Skeletal muscle tissue (tissue), 4 donors: Measurements from ENCODE around the gene RAB25. TPM values are rescaled to one million over a fixed set of nuclear protein-coding genes. Genes with fewer than 3 reads are reported as not detected.
"Not testable (repeated sequence)": the region's sequence is repeated elsewhere in the genome, so short reads cannot be mapped to it uniquely, and the experiment has no call there.

Experiments
- H3K27ac ChIP-seq: one replicate; pipeline ENCODE4 v1.7.0; 2013; ENCODE audit warnings: mild to moderate bottlenecking, low read depth, low read length, inconsistent platforms
- H3K27me3 ChIP-seq, 3 donors: one replicate each; pipeline ENCODE4 v1.7.0; 2013; ENCODE audit warnings: low read length in 3 of 3; ENCODE audit not compliant: control insufficient read depth in 3 of 3, insufficient read depth in 3 of 3
- H3K36me3 ChIP-seq, 3 donors: one replicate each; pipeline ENCODE4 v1.7.0; 2013; ENCODE audit warnings: low read length in 3 of 3; ENCODE audit not compliant: control insufficient read depth in 3 of 3, insufficient read depth in 3 of 3
- H3K4me1 ChIP-seq, 3 donors: one replicate each; pipeline ENCODE4 v1.7.0; 2013; ENCODE audit warnings: low read length in 3 of 3, mild to moderate bottlenecking in 3 of 3; ENCODE audit not compliant: control insufficient read depth in 3 of 3, insufficient read depth in 3 of 3
- H3K4me3 ChIP-seq, 3 donors: one replicate each; pipeline ENCODE4 v1.7.0; 2013; ENCODE audit warnings: low read length in 3 of 3
- H3K9ac ChIP-seq, 3 donors: one replicate each; pipeline ENCODE4 v1.7.0; 2013; ENCODE audit warnings: low read length in 3 of 3, mild to moderate bottlenecking in 3 of 3, moderate library complexity in 2 of 3, low read depth in 1 of 3
- H3K9me3 ChIP-seq, 3 donors: one replicate each; pipeline ENCODE4 v1.7.0; 2013; ENCODE audit warnings: low read length in 3 of 3; ENCODE audit not compliant: control insufficient read depth in 3 of 3
- total RNA-seq: library from RNA; depleted of rRNA; stranded (reverse); fragments of >200 nt; gene quantifications from one replicate; pipeline ENCODE4 v1.2.3, GENCODE V29; 2014
- donor health status: Osteomylitis.

Gene RAB25
- total RNA-seq, 1 donor from 2014 or later = not detected

GRCh38 chr1:156067262-156067661 lies 6.3 kb downstream of the RAB25 start:
- Histone ChIP-seq H3K4me3 (no peak overlapping the region), H3K9ac (no peak overlapping the region), H3K36me3 (no peaks in the 10 kb centered on the region), H3K9me3 (no peaks in the 10 kb centered on the region), H3K4me1 (peaks cover 0 to 8% (median 7%) of the 10 kb centered on the region in 3 donors), H3K27me3 (no peaks in the 10 kb centered on the region), H3K27ac (no peak overlapping the region)

DNA sequence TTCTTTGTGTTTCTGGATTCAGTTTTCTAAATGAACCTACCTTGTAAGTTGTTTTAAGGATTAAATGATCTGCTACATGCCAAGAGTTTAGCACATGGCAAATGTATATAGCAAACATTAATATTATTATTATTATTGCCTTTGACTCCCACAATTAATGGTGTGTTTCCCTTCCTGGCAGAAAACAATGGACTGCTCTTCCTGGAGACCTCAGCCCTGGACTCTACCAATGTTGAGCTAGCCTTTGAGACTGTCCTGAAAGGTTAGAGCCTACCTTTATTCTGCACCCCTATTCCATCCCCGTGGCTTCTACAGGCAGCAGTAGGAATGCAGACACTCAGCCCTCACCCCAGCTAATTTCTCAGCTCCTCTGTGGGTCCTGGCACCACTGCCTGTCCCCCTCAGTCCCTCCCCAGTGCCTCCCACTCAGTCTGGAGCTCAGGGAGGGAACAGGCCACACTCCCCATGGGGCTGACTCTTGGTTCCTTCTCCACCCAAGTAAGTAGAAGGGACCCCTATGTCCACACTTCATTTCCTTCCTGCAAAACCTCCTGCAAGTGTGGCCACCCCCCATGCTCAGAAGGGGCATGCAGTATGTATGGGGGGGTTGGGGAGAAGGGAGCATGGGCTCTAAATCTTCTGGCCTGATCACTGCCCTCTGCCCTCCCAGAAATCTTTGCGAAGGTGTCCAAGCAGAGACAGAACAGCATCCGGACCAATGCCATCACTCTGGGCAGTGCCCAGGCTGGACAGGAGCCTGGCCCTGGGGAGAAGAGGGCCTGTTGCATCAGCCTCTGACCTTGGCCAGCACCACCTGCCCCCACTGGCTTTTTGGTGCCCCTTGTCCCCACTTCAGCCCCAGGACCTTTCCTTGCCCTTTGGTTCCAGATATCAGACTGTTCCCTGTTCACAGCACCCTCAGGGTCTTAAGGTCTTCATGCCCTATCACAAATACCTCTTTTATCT lies 8.8 kb downstream of the RAB25 start:
- H3K27ac ChIP-seq = no peak overlapping the region
- no peaks in the 10 kb centered on the region for H3K36me3 ChIP-seq
- no peaks in the 10 kb centered on the region for H3K27me3 ChIP-seq
- H3K9me3 ChIP-seq = no peaks in the 10 kb centered on the region
- H3K9ac ChIP-seq = no peak overlapping the region
- no peak overlapping the region for H3K4me3 ChIP-seq
- peaks cover 0 to 8% (median 7%) of the 10 kb centered on the region in 3 donors for H3K4me1 ChIP-seq

DNA sequence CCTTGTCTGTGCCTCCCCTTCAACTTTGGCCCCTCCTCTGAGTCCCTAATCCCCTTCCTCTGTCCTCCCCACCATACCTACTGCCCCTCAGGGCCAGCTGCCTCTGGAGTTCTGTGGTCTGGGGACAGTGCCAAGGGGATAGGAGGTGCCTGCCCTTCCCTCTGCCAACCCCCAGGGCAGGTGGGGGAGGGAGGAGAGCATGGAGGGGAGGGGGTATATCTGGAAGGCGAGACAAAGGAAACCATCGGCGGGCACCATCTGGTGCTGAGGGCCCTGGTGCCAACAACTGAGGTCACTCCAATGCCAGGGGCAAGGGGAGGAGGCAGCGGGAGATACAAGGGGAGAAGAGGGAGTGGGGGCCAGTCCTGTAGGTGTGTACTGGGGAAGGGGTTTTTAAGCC lies 9.6 kb downstream of the RAB25 start:
- Histone ChIP-seq H3K4me3 (no peak overlapping the region), H3K27me3 (no peaks in the 10 kb centered on the region), H3K4me1 (peaks cover 7 to 8% (median 7%) of the 10 kb centered on the region in 3 donors), H3K9me3 (no peaks in the 10 kb centered on the region), H3K36me3 (no peaks in the 10 kb centered on the region), H3K9ac (no peak overlapping the region), H3K27ac (no peak overlapping the region)

DNA sequence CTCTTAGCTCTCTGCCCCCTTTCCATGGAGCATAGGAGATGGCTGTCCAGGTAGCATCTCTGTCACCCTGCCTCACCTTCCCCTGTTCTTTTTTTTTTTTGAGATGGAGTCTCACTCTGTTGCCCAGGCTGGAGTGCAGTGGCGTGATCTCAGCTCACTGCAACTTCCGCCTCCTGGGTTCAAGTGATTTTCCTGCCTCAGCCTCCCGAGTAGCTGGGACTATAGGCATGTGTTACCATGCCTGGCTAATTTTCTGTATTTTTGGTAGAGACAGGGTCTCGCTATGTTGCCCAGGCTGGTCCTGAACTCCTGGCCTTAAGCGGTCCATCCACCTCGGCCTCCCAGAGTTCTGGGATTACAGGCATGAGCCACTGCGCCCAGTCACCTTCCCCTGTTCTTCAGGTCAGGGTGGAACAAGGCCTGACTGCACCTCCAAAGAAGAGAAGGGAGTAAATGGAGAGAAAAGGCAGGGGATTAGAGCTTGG lies 10.4 kb downstream of the RAB25 start:
- H3K27ac ChIP-seq, H3K9ac ChIP-seq, H3K27me3 ChIP-seq, H3K4me3 ChIP-seq, H3K36me3 ChIP-seq, H3K9me3 ChIP-seq: not testable (repeated sequence)
- H3K4me1 ChIP-seq = peaks cover 7 to 13% (median 8%) of the 10 kb centered on the region in 3 donors

GRCh38 chr1:156072251-156072650 lies 11.3 kb downstream of the RAB25 start:
- H3K36me3 ChIP-seq = no peaks in the 10 kb centered on the region
- H3K27ac ChIP-seq = no peak overlapping the region
- H3K27me3 ChIP-seq = no peaks in the 10 kb centered on the region
- H3K4me3 ChIP-seq = no peak overlapping the region
- no peak overlapping the region for H3K9ac ChIP-seq
- peaks cover 7 to 16% (median 8%) of the 10 kb centered on the region in 3 donors for H3K4me1 ChIP-seq
- no peaks in the 10 kb centered on the region for H3K9me3 ChIP-seq

- Histone ChIP-seq H3K9me3 (no peaks in the 10 kb centered on the region), H3K4me3 (no peak overlapping the region), H3K27me3 (no peaks in the 10 kb centered on the region), H3K27ac (no peak overlapping the region), H3K9ac (no peak overlapping the region), H3K4me1 (peaks cover 7 to 16% (median 8%) of the 10 kb centered on the region in 3 donors), H3K36me3 (no peaks in the 10 kb centered on the region)
These were observed 12.2 kb downstream of the RAB25 start for GRCh38 chr1:156073110-156073687.

DNA sequence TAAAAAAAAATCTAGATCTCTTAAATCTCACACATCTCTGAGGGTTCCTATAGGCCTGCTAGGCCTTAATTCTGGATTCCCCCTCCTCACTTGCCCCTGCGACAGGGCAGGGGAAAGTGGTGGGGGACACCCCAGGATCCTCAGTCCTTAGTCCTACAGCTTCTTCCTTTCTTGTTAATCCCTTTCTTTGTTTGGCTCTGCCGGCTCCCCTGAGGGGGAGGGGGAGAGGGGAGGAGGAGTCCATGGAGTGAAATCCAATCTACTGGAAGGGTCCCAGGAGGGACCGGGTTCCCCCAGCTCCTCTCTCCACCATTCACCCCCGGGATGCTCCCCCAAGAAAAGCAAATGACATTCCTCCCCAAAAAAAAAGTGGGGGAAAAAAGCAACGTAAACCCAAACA lies 12.8 kb downstream of the RAB25 start:
- no peaks in the 10 kb centered on the region for H3K27me3 ChIP-seq
- H3K9ac ChIP-seq = no peak overlapping the region
- no peak overlapping the region for H3K27ac ChIP-seq
- H3K4me3 ChIP-seq = no peak overlapping the region
- H3K36me3 ChIP-seq = no peaks in the 10 kb centered on the region
- peaks cover 7 to 16% (median 8%) of the 10 kb centered on the region in 3 donors for H3K4me1 ChIP-seq
- H3K9me3 ChIP-seq = no peaks in the 10 kb centered on the region

- no peak overlapping the region for H3K4me3 ChIP-seq
- H3K9me3 ChIP-seq = no peaks in the 10 kb centered on the region
- no peaks in the 10 kb centered on the region for H3K27me3 ChIP-seq
- H3K9ac ChIP-seq = no peak overlapping the region
- no peak overlapping the region for H3K27ac ChIP-seq
- peaks cover 6 to 16% (median 7%) of the 10 kb centered on the region in 3 donors for H3K4me1 ChIP-seq
- H3K36me3 ChIP-seq = no peaks in the 10 kb centered on the region
These were observed 13.7 kb downstream of the RAB25 start for GRCh38 chr1:156074661-156075060.

DNA sequence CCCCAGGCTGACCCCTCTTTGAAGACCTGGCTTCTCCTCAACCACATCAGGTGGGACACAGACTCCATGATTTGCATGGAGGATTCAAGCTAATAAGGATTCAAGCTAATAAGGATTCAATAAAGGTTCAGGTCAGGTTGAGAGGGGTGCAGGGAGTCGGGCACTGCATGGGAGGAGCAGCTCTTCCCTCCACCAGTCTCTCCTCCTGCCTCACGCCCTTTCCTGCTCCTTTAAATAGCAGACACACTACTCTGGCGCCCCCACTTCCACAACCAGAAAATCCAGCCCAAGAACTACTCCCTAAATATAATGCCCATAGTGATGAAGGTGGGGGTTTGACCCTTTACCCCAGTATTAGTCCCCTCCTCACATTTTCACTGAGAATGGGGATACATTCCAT lies 14.2 kb downstream of the RAB25 start:
- no peak overlapping the region for H3K27ac ChIP-seq
- no peak overlapping the region for H3K9ac ChIP-seq
- H3K4me3 ChIP-seq = no peak overlapping the region
- H3K27me3 ChIP-seq = no peaks in the 10 kb centered on the region
- peaks cover under 1 to 16% (median 2%) of the 10 kb centered on the region in 3 donors for H3K4me1 ChIP-seq
- no peaks in the 10 kb centered on the region for H3K36me3 ChIP-seq
- no peaks in the 10 kb centered on the region for H3K9me3 ChIP-seq

- H3K36me3 ChIP-seq = no peaks in the 10 kb centered on the region
- H3K4me3 ChIP-seq = peak overlapping the region in 1 of 3 donors; percentile 64
- H3K9ac ChIP-seq = no peak overlapping the region
- no peak overlapping the region for H3K27ac ChIP-seq
- peaks cover 0 to 16% (median 0%) of the 10 kb centered on the region in 3 donors for H3K4me1 ChIP-seq
- H3K9me3 ChIP-seq = no peaks in the 10 kb centered on the region
- no peaks in the 10 kb centered on the region for H3K27me3 ChIP-seq
These were observed 14.8 kb downstream of the RAB25 start for GRCh38 chr1:156075775-156076204.
